ENCODE data around the gene ITGB3BP.

DNA sequence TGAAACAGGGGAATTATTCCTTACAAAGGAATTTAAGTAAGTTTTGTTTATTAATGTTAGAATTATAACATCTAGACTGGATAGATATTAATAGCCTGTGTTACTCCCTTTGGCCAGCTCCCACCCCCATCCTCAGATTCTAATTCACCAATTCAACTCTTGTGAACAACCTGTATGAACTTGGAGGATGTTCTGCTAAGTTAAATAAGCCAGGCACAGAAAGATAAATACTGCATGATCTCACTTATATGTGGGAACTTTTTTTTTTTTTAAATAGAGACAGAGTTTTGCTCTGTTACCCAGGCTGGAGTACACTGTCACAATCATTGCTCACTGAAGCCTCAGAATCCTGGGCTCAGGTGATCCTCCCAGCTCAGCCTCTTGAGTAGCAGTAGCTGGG is 32.5 kb upstream of the ITGB3BP start:
- TF ChIP-seq CTCF (IDR thresholded peaks at IDR 0.05) (no peak), POLR2A (IDR thresholded peaks at IDR 0.05) (no peak)

Measured in body of pancreas (tissue), 4 donors.